GM18858 (cell line): Measurements from ENCODE around the gene TVP23C.

Experiments
- ATAC-seq: cut with Tn5 transposase; IDR thresholded peaks from one replicate; pipeline ENCODE4 v1.9.1; 2021; ENCODE audit not compliant: unreplicated experiment

Gene TVP23C

GRCh38 chr17:15498107-15498506 lies 65.2 kb downstream of the TVP23C start:
- no peak for ATAC-seq

GRCh38 chr17:15496735-15497670 lies 66.3 kb downstream of the TVP23C start:
- ATAC-seq: no peak

GRCh38 chr17:15494821-15495220 lies 68.5 kb downstream of the TVP23C start:
- ATAC-seq: no peak

- ATAC-seq: no peak
Observed at GRCh38 chr17:15493693-15494035, 69.6 kb downstream of the TVP23C start.

- no peak for ATAC-seq
Observed at GRCh38 chr17:15492791-15493692, 70.2 kb downstream of the TVP23C start.

- no peak for ATAC-seq
Observed at GRCh38 chr17:15492186-15492585, 71.1 kb downstream of the TVP23C start.

- no peak for ATAC-seq
Observed at GRCh38 chr17:15490634-15491261, 72.5 kb downstream of the TVP23C start.

- ATAC-seq: no peak
Observed at GRCh38 chr17:15488557-15488956, 74.7 kb downstream of the TVP23C start.

- no peak for ATAC-seq
Observed at GRCh38 chr17:15485045-15485444, 78.2 kb downstream of the TVP23C start.

GRCh38 chr17:15483431-15483830 lies 79.9 kb downstream of the TVP23C start:
- no peak for ATAC-seq

- ATAC-seq: no peak
Observed at GRCh38 chr17:15482476-15482875, 80.8 kb downstream of the TVP23C start.

- no peak for ATAC-seq
Observed at GRCh38 chr17:15481481-15481880, 81.8 kb downstream of the TVP23C start.

GRCh38 chr17:15480204-15480603 lies 83.1 kb downstream of the TVP23C start:
- no peak for ATAC-seq

- no peak for ATAC-seq
Observed at GRCh38 chr17:15479703-15480102, 83.6 kb downstream of the TVP23C start.

- no peak for ATAC-seq
Observed at GRCh38 chr17:15478845-15479244, 84.4 kb downstream of the TVP23C start.

- ATAC-seq: no peak
Observed at GRCh38 chr17:15475631-15476354, 87.5 kb downstream of the TVP23C start.

- ATAC-seq: no peak
Observed at GRCh38 chr17:15472891-15473290, 90.4 kb downstream of the TVP23C start.

GRCh38 chr17:15470536-15470935 lies 92.7 kb downstream of the TVP23C start:
- no peak for ATAC-seq

- ATAC-seq: no peak
Observed at GRCh38 chr17:15469260-15469659, 94.0 kb downstream of the TVP23C start.

- no peak for ATAC-seq
Observed at GRCh38 chr17:15468126-15468525, 95.2 kb downstream of the TVP23C start.

- no peak for ATAC-seq
Observed at GRCh38 chr17:15467592-15467991, 95.7 kb downstream of the TVP23C start, which contains the start of gene CDRT4. CDRT4 (minus strand) TSS chr17:15467621; CDS start chr17:15440238, 27,383 bp downstream.
